Tibial nerve (tissue), 4 donors: ENCODE results near the gene TOPAZ1. TPM values are rescaled to one million over a fixed set of nuclear protein-coding genes. Genes with fewer than 3 reads are reported as not detected.

Experiments used
- DNase-seq, 2 donors: peaks; one replicate each; pipeline ENCODE4 v3.0.0-alpha.2; 2019; ENCODE audit warnings: low spot score in 2 of 2
- H3K27ac ChIP-seq, 4 donors: fragments of 200-600 bp; sonication (generic) in 3 of 4; one replicate each; pipeline ENCODE4 v1.5.1; 2017 to 2019; ENCODE audit warnings: mild to moderate bottlenecking in 1 of 4
- H3K27me3 ChIP-seq, 2 donors: fragments of 200-600 bp; sonication (generic) in 1 of 2; one replicate each; pipeline versions ENCODE4 v1.5.1 to v1.6.0; 2017 to 2019
- H3K36me3 ChIP-seq, 3 donors: fragments of 200-600 bp; sonication (generic); one replicate each; pipeline ENCODE4 v1.5.1; 2018 to 2019
- H3K4me1 ChIP-seq, 4 donors: fragments of 200-600 bp; sonication (generic) in 3 of 4; one replicate each; pipeline ENCODE4 v1.5.1; 2017 to 2019
- H3K4me3 ChIP-seq, 4 donors: fragments of 200-600 bp; sonication (generic) in 3 of 4; one replicate each; pipeline ENCODE4 v1.5.1; 2017 to 2019; ENCODE audit warnings: mild to moderate bottlenecking in 1 of 4, moderate library complexity in 1 of 4
- H3K9me3 ChIP-seq, 4 donors: fragments of 200-600 bp; sonication (generic) in 3 of 4; one replicate each; pipeline ENCODE4 v1.5.1; 2017 to 2019
- EP300 ChIP-seq, 2 donors: sonication (generic); formaldehyde crosslinking; IDR thresholded peaks; one replicate each; pipeline ENCODE4 v1.6.1; 2017; ENCODE audit warnings: antibody characterized with exemption in 2 of 2, mild to moderate bottlenecking in 1 of 2
- POLR2A ChIP-seq, 2 donors: fragments of 450-650 bp; IDR thresholded peaks; one replicate each; pipeline ENCODE4 v1.6.1; 2017; ENCODE audit warnings: antibody characterized with exemption in 2 of 2, mild to moderate bottlenecking in 2 of 2, moderate library complexity in 2 of 2
- WGBS, 2 donors: methylation state at CpG; one replicate each; pipeline ENCODE4 v1.1.5; 2018; 5-methylcytosine and 5-hydroxymethylcytosine counted together
- total RNA-seq, 4 donors: library from RNA; depleted of rRNA; stranded (reverse); fragments of >200 nt; gene quantifications; one replicate each; pipeline ENCODE4 v1.1.0, GENCODE V29; 2016
- TF ChIP-seq, protein P1 (sequence below), 5 experiments: fragments of 200-600 bp in 3 of 5; fragments of 450-650 bp in 2 of 5; sonication (generic) in 3 of 5; IDR thresholded peaks; one replicate each; pipeline ENCODE4 v1.5.1; 2016 to 2019; ENCODE audit warnings: antibody characterized with exemption in 5 of 5, mild to moderate bottlenecking in 3 of 5, moderate library complexity in 2 of 5

TOPAZ1 gene
- total RNA-seq, 4 donors from 2014 or later: not detected

DNA sequence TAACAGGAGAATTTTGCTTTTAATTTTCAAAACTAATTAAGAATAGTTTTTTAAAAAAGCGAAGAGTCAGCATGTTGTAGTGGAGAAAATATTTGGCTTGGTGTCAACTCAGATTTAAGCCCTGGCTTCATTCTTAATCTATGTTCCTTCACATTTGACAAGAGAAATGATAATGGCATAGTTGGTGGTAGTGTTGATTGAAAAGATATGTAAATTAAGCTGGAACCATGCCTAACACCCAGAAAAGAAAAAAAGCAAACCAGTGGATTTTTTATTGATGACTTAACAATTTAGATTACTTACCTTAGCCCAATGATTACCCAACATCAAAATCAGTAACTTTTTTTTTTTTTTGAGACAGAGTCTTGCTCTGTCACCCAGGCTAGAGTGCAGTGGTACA lies 124.3 kb downstream of the TOPAZ1 start:
- Histone ChIP-seq H3K27me3 (no peaks in the 10 kb centered on the region), H3K4me3 (no peak overlapping the region), H3K9me3 (no peaks in the 10 kb centered on the region), H3K27ac (no peak overlapping the region), H3K36me3 (peaks cover 0 to 51% (median 0%) of the 10 kb centered on the region in 3 donors), H3K4me1 (no peaks in the 10 kb centered on the region)
- DNase-seq: no peak
- WGBS, 2 donors: 87 to 91% methylated on average over 1 of the region's 1 CpG
- TF ChIP-seq, protein P1, sequence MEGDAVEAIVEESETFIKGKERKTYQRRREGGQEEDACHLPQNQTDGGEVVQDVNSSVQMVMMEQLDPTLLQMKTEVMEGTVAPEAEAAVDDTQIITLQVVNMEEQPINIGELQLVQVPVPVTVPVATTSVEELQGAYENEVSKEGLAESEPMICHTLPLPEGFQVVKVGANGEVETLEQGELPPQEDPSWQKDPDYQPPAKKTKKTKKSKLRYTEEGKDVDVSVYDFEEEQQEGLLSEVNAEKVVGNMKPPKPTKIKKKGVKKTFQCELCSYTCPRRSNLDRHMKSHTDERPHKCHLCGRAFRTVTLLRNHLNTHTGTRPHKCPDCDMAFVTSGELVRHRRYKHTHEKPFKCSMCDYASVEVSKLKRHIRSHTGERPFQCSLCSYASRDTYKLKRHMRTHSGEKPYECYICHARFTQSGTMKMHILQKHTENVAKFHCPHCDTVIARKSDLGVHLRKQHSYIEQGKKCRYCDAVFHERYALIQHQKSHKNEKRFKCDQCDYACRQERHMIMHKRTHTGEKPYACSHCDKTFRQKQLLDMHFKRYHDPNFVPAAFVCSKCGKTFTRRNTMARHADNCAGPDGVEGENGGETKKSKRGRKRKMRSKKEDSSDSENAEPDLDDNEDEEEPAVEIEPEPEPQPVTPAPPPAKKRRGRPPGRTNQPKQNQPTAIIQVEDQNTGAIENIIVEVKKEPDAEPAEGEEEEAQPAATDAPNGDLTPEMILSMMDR (IDR thresholded peaks at IDR 0.05): no peak
- no peak for TF ChIP-seq EP300 (IDR thresholded peaks at IDR 0.05)
- no peak for TF ChIP-seq POLR2A (IDR thresholded peaks at IDR 0.05)

DNA sequence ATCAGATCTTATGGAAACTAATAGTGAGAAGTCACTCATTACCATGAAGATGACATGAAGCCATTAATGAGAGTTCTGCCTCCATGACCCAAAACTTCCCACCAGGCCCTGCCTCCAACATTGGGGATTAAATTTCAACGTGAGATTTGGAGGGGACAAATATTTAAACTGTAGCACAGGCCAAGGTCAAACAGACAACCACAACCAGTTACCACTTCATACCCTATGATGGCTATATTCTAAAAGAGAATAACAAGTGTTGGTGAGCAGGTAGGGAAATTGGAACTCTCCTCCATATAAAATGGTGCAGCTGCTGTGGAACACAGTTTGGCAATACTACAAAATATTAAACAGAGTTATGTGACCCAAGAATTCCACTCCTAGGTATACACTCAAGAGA lies 133.8 kb downstream of the TOPAZ1 start:
- peaks cover 0 to 1% (median 0%) of the 10 kb centered on the region in 4 donors for H3K9me3 ChIP-seq
- H3K4me3 ChIP-seq: no peak overlapping the region
- TF ChIP-seq POLR2A (IDR thresholded peaks at IDR 0.05): no peak
- TF ChIP-seq EP300 (IDR thresholded peaks at IDR 0.05): no peak
- TF ChIP-seq, protein P1 (IDR thresholded peaks at IDR 0.05): no peak
- DNase-seq: no peak
- peaks cover 0 to 40% (median 0%) of the 10 kb centered on the region in 3 donors for H3K36me3 ChIP-seq
- no peaks in the 10 kb centered on the region for H3K27me3 ChIP-seq
- WGBS, 2 donors: 100% methylated on average over 1 of the region's 1 CpG
- no peak overlapping the region for H3K27ac ChIP-seq
- H3K4me1 ChIP-seq: no peaks in the 10 kb centered on the region

Other genes starting within 250 kb of the TOPAZ1 start
- gene TCAIM, start 96.9 kb downstream of the TOPAZ1 start, total RNA-seq: 10 to 100 TPM; 24.1 to 41.3 (median 28.0) TPM
- 10 to 100 TPM in 3 of 4 donors, 1 to 10 TPM in 1; 9.6 to 15.7 (median 13.6) TPM for gene ZNF445, start 235.8 kb downstream of the TOPAZ1 start, total RNA-seq